KG1 (cell line): ENCODE measurements around the gene MAP1LC3B.

Experiments used
- DNase-seq: peaks from one replicate; lab custom pipeline; 2025; lab: John Stamatoyannopoulos, UW

Gene MAP1LC3B

DNA sequence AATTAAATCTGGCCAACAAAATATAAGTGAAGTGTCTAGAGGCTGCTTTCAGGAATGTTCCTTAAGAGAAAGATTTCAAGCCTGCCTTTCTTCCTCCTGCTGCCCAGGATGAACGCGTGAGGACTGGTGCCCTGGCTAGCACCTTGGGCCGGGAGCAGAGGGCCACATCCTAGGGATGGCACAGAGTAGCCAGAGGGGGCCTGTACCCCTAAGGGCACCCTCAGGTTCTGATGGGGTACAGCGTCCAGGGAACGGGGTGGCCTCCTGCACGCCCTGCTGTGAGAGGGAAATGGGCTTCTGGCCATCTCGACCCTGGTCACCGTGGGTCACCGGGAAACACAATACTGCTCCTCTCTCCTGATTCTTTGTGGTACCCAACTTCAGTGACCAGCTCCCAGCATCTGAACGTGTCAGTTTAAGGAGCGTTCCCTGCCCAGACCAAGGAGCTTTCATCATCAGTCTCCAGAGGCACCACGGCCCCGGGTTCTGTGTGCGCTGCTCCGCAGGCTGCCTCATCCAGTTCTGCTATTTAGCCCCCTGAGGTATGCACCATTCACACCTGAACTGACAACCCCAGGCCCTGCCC is 40.3 kb downstream of the MAP1LC3B start:
- DNase-seq: no peak

DNA sequence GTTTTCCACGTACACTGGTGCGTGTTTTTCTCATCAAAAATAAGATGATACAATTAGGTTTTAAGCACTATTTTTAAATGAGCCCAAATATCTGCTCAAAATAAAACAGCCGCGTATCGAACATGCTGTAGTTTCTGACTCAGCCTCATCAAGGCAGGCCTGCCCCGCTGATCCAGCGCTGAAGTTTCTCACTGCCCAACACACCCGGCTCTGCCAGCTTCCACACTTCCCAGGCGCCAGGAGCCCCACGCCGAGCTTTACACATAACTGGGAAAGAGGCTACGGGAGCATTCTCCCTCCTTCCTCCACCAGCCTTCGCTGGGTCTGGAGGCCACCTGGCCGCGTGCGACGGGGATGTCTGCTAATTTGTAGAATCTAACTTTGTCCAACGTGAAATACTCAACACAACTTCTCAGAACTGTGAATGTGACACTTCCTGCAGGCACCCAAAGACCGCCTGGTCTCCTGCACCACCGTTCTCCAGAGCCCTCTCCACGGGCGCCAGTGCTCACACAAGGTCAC is 42.1 kb downstream of the MAP1LC3B start:
- DNase-seq: no peak

DNA sequence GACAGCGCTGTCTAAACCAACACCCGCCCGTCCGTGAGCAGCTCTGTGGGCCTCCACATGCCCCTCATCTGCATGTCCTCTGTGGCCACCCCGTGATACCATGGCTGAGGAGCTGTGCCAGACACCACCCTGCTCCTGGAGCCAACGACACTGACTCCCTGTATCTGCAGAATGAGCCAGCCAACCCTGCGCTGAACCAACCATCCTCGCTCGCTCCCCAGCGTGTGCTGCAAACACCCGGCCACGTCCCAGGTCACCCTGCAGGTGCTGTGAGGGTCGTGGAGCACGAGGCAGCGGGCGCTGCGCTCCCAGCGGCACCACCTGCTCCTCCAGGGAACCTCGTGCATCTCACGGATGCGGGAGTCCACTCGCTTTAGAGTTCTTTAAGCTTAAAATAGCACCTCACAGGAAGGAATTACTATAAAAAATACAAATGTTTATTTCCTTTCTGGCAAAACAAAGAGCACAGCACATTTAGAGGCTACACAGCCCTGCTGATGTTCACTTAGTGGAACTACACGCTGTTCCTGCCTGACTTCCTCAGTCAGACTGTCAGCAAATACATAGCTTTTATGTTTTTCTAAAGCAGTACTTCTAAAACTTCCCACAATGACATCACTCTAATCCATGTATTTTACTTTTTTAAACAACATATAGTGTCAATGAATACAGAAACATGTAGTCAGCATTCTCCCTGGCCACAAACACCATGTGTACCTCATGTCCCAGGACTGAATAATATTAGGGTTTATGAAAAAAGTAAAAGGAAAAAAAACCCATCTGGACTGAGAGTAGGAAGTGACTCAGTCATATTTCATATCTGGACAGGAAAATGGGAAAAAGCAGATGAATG is 43.5 kb downstream of the MAP1LC3B start:
- no peak for DNase-seq

DNA sequence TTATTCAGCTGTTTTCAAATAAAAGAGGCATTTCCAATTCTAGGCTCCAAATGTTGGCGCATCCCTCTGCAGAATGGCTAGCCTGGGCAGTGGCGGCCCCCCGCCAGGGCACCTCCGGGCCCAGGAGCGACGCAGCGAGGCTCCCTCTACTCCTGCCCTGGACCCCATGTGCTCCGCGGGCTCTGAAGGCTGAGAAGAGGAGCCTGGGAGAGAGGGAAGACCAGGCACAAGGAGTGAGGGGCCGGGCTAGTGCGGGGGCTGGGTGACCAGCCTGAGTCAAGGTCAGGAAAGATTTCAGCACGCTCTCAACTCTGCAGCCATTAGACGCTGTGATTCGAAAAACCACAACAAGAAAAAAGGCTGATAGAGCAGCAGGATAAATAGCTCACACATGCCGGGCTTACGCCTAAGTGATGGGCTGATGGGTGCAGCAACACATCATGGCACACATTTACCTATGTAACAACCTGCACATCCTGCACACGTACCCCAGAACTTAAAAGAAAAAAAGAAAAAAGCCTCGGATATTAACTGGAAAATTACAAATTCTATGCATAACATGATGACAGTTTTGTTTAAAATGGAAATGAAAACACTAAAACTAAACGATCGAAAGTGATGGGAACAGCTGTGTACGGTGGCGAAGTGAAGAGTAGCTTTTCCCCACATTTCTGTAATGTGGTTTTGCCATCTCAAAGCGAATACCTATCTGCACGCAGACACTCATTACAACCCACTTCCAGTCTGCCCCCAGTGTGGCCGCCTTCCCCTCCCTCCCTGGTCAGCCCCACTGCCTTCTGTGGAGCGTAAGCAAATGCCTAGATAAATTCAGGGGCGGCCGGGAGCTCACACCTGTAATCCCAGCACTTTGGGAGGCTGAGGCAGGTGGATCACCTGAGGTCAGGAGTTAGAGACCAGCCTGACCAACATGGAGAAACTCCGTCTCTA is 44.4 kb downstream of the MAP1LC3B start:
- DNase-seq: no peak

DNA sequence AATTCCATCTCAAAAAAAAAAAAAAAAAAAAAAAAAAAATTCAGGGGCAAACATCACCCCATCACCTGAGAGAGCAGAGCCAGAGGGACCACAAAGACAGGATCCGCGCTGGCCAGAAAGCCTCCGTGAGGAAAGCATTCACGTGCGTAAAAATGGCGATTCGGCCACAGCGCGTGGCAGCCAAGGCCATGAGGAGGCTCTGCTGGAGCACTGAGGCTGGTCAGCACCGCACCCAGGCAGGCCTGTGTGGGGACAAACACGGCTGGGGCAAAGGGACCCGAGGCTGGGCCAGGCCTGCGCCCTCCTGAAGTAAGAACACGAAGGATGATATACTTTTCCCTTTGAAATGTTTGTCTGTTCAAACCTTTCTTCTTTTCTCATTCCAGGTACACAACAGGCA is 45.2 kb downstream of the MAP1LC3B start:
- DNase-seq: no peak

DNA sequence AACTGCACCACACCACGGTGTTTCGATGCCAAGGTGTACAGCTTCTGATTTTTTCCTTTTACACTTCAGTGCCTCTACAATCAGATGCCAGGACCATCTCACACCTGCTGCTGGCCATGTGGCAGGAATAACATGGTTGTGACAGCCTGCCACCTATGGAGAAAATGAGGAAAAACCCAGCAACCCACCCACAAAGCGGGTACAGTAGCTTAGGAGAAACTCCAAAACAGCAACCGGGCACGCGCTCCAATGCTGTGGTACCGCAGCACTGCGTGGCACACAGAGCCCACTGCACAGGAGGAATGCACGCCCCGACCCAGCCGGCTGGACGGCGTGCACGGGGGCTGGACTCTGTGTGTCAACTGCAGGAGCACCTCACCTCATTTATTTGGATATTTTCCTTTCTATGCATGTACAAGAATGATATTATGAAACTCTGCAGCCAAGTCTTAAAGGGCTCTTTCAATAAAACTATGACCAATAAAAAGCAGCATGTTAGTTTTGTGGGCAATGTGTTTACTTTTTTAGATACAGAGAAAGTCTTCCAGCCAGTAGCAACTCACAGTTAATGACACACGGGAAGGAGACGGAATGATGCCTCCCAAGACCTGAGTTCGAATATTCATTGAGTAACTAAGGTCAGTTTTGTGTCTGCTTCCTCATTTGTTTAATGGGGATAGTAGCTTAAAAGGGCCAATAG is 45.9 kb downstream of the MAP1LC3B start:
- DNase-seq: no peak

DNA sequence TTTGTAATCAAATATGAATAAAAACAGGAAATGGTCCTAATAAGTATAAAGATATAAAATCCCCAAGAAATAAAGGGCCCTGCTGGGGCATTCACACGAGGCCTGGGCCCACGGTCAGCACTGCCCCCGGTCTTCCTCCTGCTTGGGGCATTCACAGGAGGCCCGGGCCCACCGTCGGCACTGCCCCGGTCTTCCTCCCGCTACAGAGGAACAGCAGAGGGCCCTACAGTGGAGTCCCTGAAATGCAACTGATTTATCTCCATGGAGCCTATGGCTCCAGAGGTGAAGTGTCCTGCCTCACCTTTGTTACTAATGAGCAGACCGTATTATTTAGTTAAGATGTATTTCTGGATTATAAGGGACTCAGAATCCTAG is 46.5 kb downstream of the MAP1LC3B start:
- no peak for DNase-seq

DNA sequence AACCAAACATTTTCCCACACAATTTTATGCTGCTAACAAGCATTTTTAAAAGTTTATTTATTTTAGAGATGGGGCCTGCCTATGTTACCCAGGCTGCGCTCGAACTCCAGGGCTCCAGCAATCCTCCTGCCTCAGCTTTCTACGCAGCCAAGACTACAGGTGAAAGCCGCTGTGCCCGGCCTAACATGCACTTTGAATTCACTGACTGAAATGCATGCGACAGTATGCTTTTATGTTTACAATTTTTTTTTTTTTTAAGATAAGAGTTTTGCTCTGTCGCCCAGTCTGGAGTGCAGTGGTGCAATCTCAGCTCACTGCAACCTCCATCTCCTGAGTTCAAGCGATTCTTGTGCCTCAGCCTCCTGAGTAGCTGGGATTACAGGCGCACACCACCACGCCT is 47.8 kb downstream of the MAP1LC3B start:
- no peak for DNase-seq

DNA sequence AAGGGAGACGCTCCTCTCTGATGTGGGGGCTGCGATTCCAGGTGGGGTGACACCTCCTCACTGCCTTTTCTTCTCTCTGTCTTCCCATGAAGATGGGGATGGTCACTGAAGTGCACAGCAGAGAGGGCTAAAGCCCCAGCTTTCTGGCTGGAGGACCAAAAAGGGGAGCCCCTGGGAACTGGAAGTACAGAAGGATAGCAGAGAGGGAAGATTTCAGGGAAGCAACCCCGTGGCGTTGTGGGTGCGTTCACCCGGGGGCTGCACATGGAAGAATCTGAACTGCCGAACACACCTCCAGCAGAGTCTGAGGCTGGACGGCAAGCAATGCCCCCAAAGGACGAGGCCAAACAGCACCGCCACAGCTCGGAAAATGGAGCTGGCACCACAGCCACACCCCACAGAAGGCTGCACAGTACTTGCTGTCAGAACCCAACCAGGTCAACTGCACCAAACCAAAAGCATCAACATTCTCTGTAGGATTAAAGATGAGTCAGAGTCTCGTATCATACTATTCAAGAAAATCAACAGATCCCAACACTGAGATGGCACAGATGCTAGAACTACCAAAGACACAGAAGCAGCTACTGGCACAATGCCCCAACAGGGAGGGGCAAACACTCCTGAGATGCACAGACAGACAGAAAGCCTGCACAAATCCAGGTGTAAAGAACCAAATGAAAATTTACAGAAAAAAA is 49.9 kb downstream of the MAP1LC3B start:
- no peak for DNase-seq

DNA sequence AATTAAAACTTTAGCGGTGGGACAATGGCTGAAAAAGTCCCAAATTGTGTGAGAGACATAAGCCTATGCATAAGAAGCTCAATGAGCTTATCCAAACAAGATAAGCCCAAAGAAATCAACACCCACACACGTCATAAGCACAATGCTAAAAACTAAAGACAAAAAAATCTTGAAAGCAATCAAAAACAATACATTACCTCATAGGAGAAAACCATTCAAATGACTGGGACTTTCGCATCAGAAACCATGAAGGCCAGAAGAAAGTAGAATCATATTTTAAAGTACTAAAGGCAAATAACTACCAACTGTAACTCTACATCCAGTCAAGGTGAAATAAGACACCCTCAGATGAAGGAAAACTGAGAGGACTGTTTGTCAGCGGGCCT is 50.4 kb downstream of the MAP1LC3B start:
- no peak for DNase-seq

DNA sequence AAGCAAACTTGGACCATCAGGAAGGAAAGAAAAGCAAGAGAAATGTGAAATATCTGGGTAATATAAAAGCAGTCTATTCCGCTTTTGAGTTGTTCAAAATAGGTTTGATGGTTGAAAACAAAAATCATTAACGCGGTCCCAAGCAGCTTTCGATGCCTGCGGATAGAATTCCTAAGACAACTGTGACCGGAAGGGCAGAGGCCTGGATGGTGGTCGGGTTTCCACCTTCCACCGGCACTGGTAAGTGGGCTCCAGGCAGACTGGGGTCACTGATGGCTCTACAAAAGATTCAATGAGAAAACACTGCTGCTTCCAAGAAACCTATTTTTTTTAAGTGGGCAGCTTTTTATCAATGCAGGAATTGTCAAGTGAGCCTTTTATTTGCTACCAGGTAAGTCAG is 50.9 kb downstream of the MAP1LC3B start:
- no peak for DNase-seq

DNA sequence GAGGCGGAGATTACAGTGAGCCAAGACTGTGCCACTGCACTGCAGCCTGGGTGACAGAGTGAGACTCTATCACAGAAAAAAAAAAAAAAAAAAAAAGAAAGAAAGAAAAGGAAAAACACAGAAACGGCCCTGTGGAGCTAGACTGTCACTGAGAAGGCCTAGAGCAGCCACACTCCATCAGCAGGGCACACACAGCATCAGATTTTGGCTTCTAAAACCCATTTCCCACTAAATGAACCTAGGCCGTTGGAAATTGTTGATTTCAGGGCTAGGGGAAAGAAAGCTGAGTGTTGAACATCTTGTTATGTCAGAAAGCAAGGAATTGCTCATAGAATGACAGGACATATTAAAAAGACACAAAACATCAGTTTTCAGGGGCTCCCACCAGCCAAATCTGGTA is 51.8 kb downstream of the MAP1LC3B start:
- no peak for DNase-seq

DNA sequence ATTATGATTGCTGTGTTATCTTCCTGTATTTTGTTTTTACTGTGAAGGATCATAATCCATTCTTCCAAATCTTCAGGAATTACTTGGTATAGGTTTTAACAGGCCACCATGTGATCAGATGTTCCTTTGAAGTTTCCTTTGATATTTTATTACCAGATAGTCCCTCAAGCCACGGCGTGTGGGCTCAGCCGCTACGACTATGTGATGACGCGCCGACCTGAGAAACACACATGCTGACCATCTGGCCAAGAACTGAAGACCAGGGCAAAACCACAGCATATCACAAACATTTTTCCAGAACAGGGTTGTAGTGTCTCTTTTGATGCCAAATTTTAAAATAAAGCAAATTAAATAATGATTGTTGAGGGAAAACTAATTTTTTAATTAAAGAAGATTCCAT is 53.4 kb downstream of the MAP1LC3B start:
- no peak for DNase-seq

DNA sequence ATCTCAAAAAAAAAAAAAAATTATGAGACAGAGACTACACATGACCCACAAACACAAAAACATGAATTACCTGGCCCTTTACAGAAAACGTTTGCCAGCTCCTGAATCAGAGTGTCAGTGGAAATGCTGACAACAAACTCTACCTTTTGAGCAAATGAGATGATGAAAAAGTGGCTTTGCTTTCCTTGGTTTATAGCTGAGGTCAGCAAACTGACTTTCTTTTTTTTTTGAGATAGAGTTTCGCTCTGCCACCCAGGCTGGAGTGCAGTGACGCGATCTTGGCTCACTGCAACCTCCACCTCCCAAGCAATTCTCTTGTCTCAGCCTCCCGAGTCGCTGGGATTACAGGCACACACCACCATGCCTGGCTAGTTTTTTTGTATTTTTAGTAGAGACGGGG is 54.3 kb downstream of the MAP1LC3B start:
- DNase-seq: no peak

DNA sequence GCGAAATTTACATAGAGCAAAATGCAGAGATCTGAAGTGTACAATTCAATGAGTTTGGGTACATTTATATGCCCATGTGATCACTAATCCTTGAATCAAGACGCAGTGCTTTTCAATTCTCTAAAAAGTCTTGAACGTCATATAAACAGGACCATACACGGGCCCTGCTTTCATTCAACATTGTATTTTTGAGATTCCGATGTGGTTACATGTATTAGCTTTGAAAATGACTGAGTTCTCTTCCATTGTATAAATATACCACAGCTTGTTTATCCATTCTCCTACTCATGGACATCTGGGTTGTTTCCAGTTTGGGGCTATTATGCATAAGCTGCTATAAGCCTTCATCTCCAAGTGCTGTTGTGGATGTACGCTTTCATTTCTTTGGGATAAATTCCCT is 55.2 kb downstream of the MAP1LC3B start:
- no peak for DNase-seq

DNA sequence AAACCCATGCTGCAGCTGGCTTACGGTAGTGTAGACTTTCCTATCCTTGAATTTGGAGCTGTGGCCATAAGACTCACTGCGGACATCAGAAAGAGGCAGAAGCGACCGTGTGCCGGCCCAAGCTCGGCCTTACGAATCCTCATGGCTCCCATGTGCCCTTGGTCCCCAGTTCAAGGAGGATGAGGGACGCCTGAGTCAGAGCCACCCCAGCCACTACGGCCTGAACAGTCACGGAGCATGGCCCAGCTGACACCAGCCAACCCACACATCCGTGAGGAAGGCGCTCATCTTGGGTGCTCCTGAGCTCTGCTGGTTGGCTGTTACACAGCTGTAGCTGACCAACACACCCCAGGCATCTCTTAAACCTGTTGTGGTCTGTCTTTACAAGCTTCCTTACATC is 56.7 kb downstream of the MAP1LC3B start:
- no peak for DNase-seq

DNA sequence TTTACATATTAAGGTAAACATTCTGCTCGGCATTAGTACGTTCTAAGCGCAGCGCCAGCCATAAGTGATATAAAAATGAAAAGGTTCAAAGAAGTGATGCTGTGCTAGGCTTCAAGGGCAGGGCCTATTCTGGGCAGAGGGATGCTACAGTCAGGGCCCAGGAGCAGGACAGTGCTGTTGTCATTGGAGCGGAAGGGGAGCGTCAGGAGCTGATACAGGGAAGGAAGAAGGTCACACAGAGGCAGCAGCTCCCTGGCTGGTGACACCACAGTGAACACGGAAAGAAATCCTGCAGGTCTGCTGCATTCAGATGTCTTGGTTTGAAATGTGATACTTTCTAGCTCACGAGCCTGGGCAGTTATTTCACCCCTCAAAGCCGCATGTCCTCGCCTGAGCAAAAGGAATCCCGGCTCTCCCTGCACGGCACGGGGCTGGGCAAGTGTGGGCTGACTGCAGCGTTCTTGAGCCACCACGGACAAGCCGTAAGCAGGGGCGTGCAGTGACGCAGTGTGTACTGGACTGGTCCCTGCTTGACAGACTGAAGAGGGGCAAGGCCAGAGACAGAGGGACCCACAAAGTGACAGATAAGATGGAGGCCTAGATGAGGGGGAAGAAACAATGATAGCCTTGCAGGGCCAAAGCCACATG is 59.6 kb downstream of the MAP1LC3B start:
- no peak for DNase-seq

DNA sequence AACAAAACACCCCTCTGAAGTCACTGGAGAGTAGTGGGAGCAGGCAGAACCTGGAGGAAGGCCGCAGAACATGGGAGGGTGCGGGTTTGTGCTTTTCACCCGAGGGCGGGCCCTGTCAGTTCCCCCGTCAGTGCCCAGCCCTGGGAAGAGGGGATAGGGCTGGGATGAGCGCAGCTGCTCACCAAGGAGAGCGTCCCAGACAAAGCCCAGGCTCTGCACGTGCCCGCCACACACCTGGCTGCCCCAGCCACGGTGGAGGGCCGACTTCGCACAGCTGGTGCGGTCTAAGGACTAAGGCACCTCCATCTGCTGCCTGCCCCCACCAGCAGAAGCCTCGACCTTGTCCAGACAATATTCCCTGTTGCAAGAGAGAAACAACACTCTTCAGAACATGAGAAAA is 61.2 kb downstream of the MAP1LC3B start:
- DNase-seq: no peak
